GM19468 (cell line): ENCODE results near the gene PM20D2.

Experiments used
- ATAC-seq: cut with Tn5 transposase; IDR thresholded peaks from one replicate; pipeline ENCODE4 v1.9.1; 2021; ENCODE audit warnings: mild to moderate bottlenecking, moderate library complexity, moderate number of reproducible peaks; ENCODE audit not compliant: unreplicated experiment; ENCODE audit errors: extremely low read depth

Gene PM20D2

DNA sequence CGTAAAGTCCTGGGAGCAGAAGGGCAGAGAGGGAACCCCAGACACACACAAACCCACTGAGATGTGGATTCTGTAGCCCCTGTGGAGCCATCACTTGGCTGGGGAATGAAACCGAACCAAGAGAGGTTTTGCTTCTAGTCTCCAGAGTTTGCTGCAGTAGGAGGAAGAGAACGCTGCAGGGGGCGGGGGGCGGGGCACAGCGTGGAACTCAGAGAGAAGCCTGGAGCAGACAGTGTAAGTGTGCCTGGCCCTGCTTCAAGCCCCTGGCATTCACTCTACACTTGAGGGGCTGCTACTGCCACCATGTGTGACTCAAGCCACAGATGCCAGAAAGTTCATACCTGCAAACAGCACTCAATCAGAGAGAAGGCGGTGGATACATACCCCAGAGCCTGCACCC, 52.4 kb downstream of the PM20D2 start:
- no peak for ATAC-seq

DNA sequence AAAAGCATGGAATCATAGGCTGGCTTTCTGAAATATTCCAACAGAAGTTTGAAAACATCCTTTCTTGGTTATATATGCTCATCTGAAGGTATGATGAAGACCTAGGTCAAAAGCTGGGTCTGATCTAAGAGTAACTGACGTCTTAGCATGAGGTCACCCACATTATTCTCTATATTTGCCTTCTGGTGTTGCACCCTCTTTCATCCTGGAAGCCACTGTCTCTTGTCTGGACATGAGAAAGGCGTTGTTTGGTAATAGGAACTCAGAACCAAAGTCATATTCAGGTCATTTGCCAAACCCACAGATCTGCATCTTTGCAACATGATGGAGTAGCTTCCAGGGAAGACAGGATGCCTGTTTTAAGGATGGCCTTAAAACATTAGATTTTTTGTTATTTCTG, 53.7 kb downstream of the PM20D2 start:
- no peak for ATAC-seq

DNA sequence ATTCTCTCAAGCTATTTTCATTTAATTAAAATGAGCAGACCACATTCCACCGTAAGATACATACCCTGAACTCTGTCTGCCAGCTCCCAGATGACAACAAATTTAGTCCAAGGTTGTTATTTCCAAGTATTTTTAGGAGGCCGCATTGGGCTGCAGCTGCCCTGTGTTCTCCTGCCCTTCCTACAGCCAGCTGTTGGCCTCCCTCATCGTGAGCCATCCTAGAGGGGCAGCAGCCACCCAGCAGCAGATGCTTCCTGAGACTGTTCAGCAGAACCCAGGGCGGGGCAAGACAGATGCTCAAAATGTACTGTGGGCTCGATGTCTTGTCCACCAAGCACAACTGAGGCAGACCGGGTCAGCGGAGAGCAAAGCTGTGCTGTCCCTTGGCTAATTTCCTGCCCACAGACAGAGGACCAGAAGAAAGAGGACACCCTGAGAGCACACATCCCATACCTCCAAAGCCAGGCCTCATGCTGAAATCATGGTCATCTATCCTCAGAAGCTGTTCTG, 54.9 kb downstream of the PM20D2 start:
- no peak for ATAC-seq

DNA sequence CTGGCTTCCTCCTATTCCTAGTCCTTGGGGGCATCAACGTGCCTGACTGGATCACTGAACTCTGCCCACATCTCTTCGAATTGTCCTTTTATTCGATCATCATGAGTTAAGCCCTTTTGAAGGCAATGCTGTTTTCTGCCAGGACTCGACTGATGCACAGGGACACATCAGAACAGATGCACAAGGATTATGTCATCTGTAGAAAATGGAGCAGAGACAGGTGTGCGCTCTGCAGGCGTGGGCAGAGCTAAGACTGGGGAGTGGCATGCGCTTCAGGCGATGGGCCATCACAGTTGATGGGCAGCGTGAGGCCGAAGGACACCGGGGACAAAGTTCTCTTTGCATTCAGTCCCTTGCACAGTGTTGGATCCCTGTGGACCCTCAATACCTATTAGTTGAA, 58.2 kb downstream of the PM20D2 start:
- ATAC-seq: no peak

DNA sequence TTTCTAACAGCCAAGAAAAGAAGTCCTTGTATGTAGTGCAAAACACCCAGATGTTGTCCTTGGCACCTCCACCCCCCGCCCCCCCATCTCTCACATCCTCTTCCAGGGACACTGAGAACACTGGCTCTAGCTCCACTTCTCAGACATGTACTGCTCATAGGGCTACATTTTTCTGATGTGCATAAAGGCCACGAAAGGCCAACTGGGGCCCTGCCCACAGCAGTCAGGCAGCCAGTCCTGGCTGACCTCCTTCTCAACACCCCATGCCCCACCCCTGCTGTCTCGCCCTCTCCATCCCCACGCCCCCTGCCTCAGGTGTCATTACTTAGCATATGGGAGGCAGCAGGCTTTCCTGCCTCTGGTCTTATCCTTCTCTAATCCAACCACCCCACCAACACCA, 60.0 kb downstream of the PM20D2 start:
- ATAC-seq: no peak

DNA sequence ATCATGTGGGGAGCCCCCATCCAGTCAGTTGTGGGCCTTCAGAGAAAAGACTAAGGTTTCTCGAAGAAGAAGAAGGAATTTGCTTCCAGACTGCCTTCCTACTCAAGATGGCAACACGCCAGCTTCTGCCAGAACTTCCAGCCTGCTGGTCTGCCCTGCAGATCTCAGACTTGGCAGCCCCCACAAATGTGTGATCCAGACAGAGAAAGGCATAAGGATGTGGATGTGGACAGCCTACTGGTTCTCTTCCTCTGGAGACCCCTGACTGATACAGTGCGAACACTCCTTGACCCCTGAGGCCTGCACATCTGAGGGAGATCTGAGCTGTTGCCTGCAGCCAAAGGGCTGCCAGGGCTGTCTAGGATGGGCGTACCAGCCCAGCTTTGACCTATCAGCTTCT, 62.7 kb downstream of the PM20D2 start:
- ATAC-seq: no peak

DNA sequence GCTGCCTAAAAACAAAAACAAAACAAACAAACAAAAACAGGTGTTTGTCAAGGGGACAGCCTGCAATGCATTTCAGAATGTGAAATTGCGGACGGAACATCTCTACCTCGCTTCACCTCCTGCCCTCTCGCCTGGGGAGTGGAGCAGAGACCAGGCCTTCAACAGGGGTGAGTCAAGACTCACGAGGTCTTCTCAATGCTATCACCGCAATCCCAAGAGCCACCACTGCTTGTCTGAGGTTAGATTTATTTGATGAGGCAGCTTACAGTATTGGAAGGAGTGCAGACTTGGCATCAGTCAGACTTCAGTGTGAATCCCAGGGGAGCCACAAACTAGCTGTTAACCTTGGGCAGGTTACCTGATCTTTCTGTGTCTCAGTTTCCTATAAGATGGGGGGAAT, 63.6 kb downstream of the PM20D2 start:
- no peak for ATAC-seq

DNA sequence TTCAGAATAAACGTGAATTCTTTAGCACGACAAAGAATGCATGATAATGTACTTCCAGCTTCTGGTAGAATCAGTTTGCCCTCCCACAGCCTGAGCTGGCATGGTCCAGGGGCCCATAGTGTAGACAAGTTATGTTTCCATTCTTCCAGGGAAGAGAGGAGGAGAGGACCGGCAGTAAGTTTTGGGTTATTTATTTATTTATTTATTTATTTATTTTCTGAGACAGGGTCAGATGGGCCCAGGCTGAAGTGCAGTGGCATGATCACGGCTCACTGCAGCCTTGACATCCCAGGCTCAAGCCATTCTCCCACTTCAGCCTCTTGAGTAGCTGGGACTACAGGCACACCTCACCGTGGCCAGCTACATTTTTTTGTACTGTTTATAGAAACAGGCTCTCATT, 66.6 kb downstream of the PM20D2 start:
- ATAC-seq: no peak

DNA sequence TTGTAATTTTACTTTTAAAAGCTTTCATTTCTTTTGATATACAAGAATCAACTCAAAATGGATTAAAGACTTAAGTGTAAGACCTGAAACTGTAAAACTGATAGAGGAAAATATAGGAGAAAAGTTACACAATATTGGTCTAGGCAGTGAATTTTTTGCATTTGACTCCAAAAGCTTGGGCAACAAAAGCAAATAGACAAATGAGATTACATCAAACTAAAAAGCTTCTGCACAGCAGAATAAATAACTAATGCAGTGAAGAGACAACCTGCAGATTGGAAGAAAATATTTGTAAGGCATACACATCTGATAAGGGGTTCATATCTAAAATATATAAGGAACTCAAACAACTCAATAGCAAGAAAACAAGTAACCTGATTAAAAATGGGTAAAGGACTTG, 68.3 kb downstream of the PM20D2 start:
- ATAC-seq: no peak
